Liver (tissue), 9 donors: Measurements from ENCODE around the gene TNFAIP1. TPM values are rescaled to one million over a fixed set of nuclear protein-coding genes. Genes with fewer than 3 reads are reported as not detected.

ENCODE experiments used
- DNase-seq: peaks from one replicate; pipeline ENCODE4 v3.0.0-alpha.2; 2017; ENCODE audit warnings: low spot score
- H3K27ac ChIP-seq, 2 donors: one replicate each; pipeline ENCODE4 v1.7.0; 2013; ENCODE audit warnings: inconsistent platforms in 2 of 2, low read length in 2 of 2, control low read depth in 1 of 2, low read depth in 1 of 2, mild to moderate bottlenecking in 1 of 2
- H3K27me3 ChIP-seq, 4 donors: one replicate each; pipeline versions ENCODE4 v1.6.1 to v1.7.0; 2013; ENCODE audit warnings: low read length in 3 of 4, inconsistent platforms in 1 of 4, mild to moderate bottlenecking in 1 of 4, moderate library complexity in 1 of 4; ENCODE audit not compliant: control insufficient read depth in 4 of 4, insufficient read depth in 4 of 4
- H3K36me3 ChIP-seq, 4 donors: one replicate each; pipeline versions ENCODE4 v1.6.1 to v1.7.0; 2013; ENCODE audit warnings: low read length in 3 of 4, mild to moderate bottlenecking in 3 of 4, low read depth in 1 of 4, moderate library complexity in 1 of 4; ENCODE audit not compliant: control insufficient read depth in 4 of 4, insufficient read depth in 3 of 4
- H3K4me1 ChIP-seq, 4 donors: one replicate each; pipeline versions ENCODE4 v1.6.1 to v1.7.0; 2013; ENCODE audit warnings: low read length in 3 of 4, mild to moderate bottlenecking in 3 of 4, moderate library complexity in 1 of 4; ENCODE audit not compliant: control insufficient read depth in 4 of 4, insufficient read depth in 4 of 4
- H3K4me3 ChIP-seq, 3 donors: one replicate each; pipeline versions ENCODE4 v1.6.1 to v1.7.0; 2013; ENCODE audit warnings: low read length in 3 of 3, control low read depth in 1 of 3, low read depth in 1 of 3, mild to moderate bottlenecking in 1 of 3
- H3K9ac ChIP-seq, 2 donors: one replicate each; pipeline ENCODE4 v1.7.0; 2013; ENCODE audit warnings: low read length in 2 of 2, mild to moderate bottlenecking in 2 of 2, moderate library complexity in 2 of 2, control low read depth in 1 of 2, low read depth in 1 of 2
- H3K9me3 ChIP-seq, 4 donors: one replicate each; pipeline versions ENCODE4 v1.6.1 to v1.7.0; 2013; ENCODE audit warnings: low read length in 3 of 4; ENCODE audit not compliant: control insufficient read depth in 4 of 4
- CTCF ChIP-seq: fragments of 150-350 bp; IDR thresholded peaks from 2 replicates; pipeline ENCODE4 v1.5.1; 2017; ENCODE audit warnings: improper control_type of control experiment, low read depth, low read length; ENCODE audit not compliant: missing input control
- EGR1 ChIP-seq, 2 donors: IDR thresholded peaks; 2 replicates each; pipeline ENCODE4 v1.6.1; 2016 to 2018; ENCODE audit warnings: antibody characterized with exemption in 2 of 2, low read depth in 2 of 2
- FOXA1 ChIP-seq: IDR thresholded peaks from 2 replicates; pipeline ENCODE4 v1.6.1; 2016; ENCODE audit warnings: antibody characterized with exemption
- FOXA2 ChIP-seq: IDR thresholded peaks from 2 replicates; pipeline ENCODE4 v1.6.1; 2016; ENCODE audit warnings: antibody characterized with exemption
- GABPA ChIP-seq, 2 donors: IDR thresholded peaks in 1 of 2; conservative IDR thresholded peaks in 1 of 2; 2 replicates each; pipeline ENCODE4 v1.6.1; 2016; ENCODE audit warnings: antibody characterized with exemption in 2 of 2, mild to moderate bottlenecking in 1 of 2, moderate library complexity in 1 of 2
- HNF4A ChIP-seq, 2 donors: conservative IDR thresholded peaks; 2 replicates each; pipeline ENCODE4 v1.6.1; 2016; ENCODE audit warnings: antibody characterized with exemption in 2 of 2, mild to moderate bottlenecking in 2 of 2
- HNF4G ChIP-seq: IDR thresholded peaks from 2 replicates; pipeline ENCODE4 v1.6.1; 2016; ENCODE audit warnings: antibody characterized with exemption
- JUND ChIP-seq, 2 donors: IDR thresholded peaks; 2 replicates each; pipeline ENCODE4 v1.6.1; 2016; ENCODE audit warnings: antibody characterized with exemption in 2 of 2
- MAX ChIP-seq: IDR thresholded peaks from 2 replicates; pipeline ENCODE4 v1.6.1; 2016; ENCODE audit warnings: antibody characterized with exemption
- NR2F2 ChIP-seq: IDR thresholded peaks from 2 replicates; pipeline ENCODE4 v1.6.1; 2016; ENCODE audit warnings: antibody characterized with exemption
- REST ChIP-seq: IDR thresholded peaks from 2 replicates; pipeline ENCODE4 v1.6.1; 2016; ENCODE audit warnings: antibody characterized with exemption, mild to moderate bottlenecking
- RXRA ChIP-seq, 2 donors: IDR thresholded peaks; 2 replicates each; pipeline ENCODE4 v1.6.1; 2017 to 2018; ENCODE audit warnings: antibody characterized with exemption in 2 of 2, mild to moderate bottlenecking in 1 of 2
- SP1 ChIP-seq: IDR thresholded peaks from 2 replicates; pipeline ENCODE4 v1.6.1; 2018; ENCODE audit warnings: antibody characterized with exemption, mild to moderate bottlenecking
- TAF1 ChIP-seq: conservative IDR thresholded peaks from 2 replicates; pipeline ENCODE4 v1.6.1; 2016; ENCODE audit warnings: antibody characterized with exemption, mild to moderate bottlenecking
- YY1 ChIP-seq: IDR thresholded peaks from 2 replicates; pipeline ENCODE4 v1.6.1; 2016; ENCODE audit warnings: antibody characterized with exemption, mild to moderate bottlenecking
- ZBTB33 ChIP-seq: IDR thresholded peaks from 2 replicates; pipeline ENCODE4 v1.6.1; 2016; ENCODE audit warnings: antibody characterized with exemption
- WGBS: extraction: QIAGEN DNeasy Blood & Tissue Kit; methylation state at CpG from one replicate; pipeline ENCODE4 v1.1.7; 2013; 5-methylcytosine and 5-hydroxymethylcytosine counted together
- polyA plus RNA-seq, 2 donors: library from polyadenylated mRNA; stranded (reverse) in 1 of 2; unstranded in 1 of 2; fragments of 200-250 nt in 1 of 2; fragments of >200 nt in 1 of 2; fragmentation: Nextera tagmentation in 1 of 2; extraction: Ambion mirVana in 1 of 2; gene quantifications; one replicate each; pipeline versions ENCODE4 v1.2.1 to v1.2.3, GENCODE V29; 2013 to 2015
- total RNA-seq, 2 donors: library from RNA; depleted of rRNA; stranded (reverse); fragments of >200 nt; gene quantifications; one replicate each; pipeline ENCODE4 v1.2.3, GENCODE V29; 2014
- TF ChIP-seq, protein P1 (sequence below): IDR thresholded peaks from 2 replicates; pipeline ENCODE4 v1.6.1; 2016; ENCODE audit warnings: antibody characterized with exemption
- donor health status: healthy.
- donor health status: healthy.
- donor health status: healthy.
- donor health status: healthy.
- donor health status: healthy.

Gene TNFAIP1
- total and polyA plus RNA-seq, 4 donors, result 11.7 to 31.7 (median 19.6) TPM

GRCh38 chr17:28290703-28291102 is 44.9 kb upstream of the TNFAIP1 start:
- no peak overlapping the region for H3K9ac ChIP-seq
- no peaks in the 10 kb centered on the region for H3K9me3 ChIP-seq
- no peak for DNase-seq
- 81% methylated on average over 2 of the region's 2 CpGs for WGBS
- H3K27ac ChIP-seq, result no peak overlapping the region
- no peaks in the 10 kb centered on the region for H3K4me1 ChIP-seq
- H3K36me3 ChIP-seq, result no peaks in the 10 kb centered on the region
- TF ChIP-seq, protein P1, sequence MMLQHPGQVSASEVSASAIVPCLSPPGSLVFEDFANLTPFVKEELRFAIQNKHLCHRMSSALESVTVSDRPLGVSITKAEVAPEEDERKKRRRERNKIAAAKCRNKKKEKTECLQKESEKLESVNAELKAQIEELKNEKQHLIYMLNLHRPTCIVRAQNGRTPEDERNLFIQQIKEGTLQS, result no peak
- TF ChIP-seq FOXA1 (no peak), MAX (no peak), REST (no peak), GABPA (IDR thresholded peaks at IDR 0.05 in 1 of 2, conservative IDR thresholded peaks at IDR 0.05 in 1 of 2) (no peak), FOXA2 (no peak), HNF4A (conservative IDR thresholded peaks at IDR 0.05) (no peak), SP1 (no peak), EGR1 (IDR thresholded peaks at IDR 0.05; ENCODE audit: low read depth in 2 of 2) (no peak), YY1 (no peak), TAF1 (no peak), NR2F2 (no peak), HNF4G (no peak), CTCF (no peak), ZBTB33 (no peak), RXRA (IDR thresholded peaks at IDR 0.05) (no peak), JUND (IDR thresholded peaks at IDR 0.05) (no peak)
- no peaks in the 10 kb centered on the region for H3K27me3 ChIP-seq
- H3K4me3 ChIP-seq, result no peak overlapping the region
